H1 (cell line): ENCODE results near the gene NFASC. TPM values are rescaled to one million over a fixed set of nuclear protein-coding genes. Genes with fewer than 3 reads are reported as not detected.

Source experiments
- CTCF ChIA-PET: fragments of 300-600 bp; sonication (Branson Sonifier 250); formaldehyde crosslinking; loops from one replicate; lab custom pipeline; 2021; ENCODE audit not compliant: partially characterized antibody; lab: Charles Lee
- POLR2A ChIA-PET: fragments of 300-600 bp; sonication (Branson Sonifier 250); formaldehyde crosslinking; loops from one replicate; lab custom pipeline; 2021; ENCODE audit warnings: inconsistent platforms; ENCODE audit not compliant: partially characterized antibody; lab: Charles Lee
- DNase-seq, 2 experiments: peaks; one replicate each; pipeline versions ENCODE4 v3.0.0 to v3.0.0-alpha.2; 2010 to 2022; ENCODE audit warnings: low spot score in 2 of 2, low read depth in 1 of 2, mixed read lengths in 1 of 2
- FAIRE-seq: peaks from 2 replicates; lab custom pipeline; 2011; peaks lifted over from hg19 to GRCh38; lab: Jason Lieb, UNC
- H2AFZ ChIP-seq: 2 replicates; pipeline ENCODE4 v1.8.1; 2012; ENCODE audit warnings: low read length, inconsistent platforms
- H2AK5ac ChIP-seq: 2 replicates; pipeline ENCODE4 v1.6.1; 2013; ENCODE audit warnings: low read depth, low read length
- H2BK120ac ChIP-seq: replicated peaks from 2 replicates; pipeline ENCODE3; 2013; ENCODE audit warnings: low read depth, low read length, inconsistent platforms
- H2BK12ac ChIP-seq: 2 replicates; pipeline ENCODE4 v1.6.1; 2013; ENCODE audit warnings: low read depth, low read length
- H2BK15ac ChIP-seq: 2 replicates; pipeline ENCODE4 v1.6.1; 2013; ENCODE audit warnings: low read length
- H2BK20ac ChIP-seq: 2 replicates; pipeline ENCODE4 v1.6.1; 2013; ENCODE audit warnings: low read length
- H2BK5ac ChIP-seq: 2 replicates; pipeline ENCODE4 v1.6.1; 2013; ENCODE audit warnings: low read depth, low read length
- H3K14ac ChIP-seq: 2 replicates; pipeline ENCODE4 v1.6.1; 2013; ENCODE audit warnings: inconsistent platforms; ENCODE audit not compliant: insufficient read length
- H3K18ac ChIP-seq: 2 replicates; pipeline ENCODE4 v1.6.1; 2013; ENCODE audit warnings: low read length; ENCODE audit errors: extremely low read depth
- H3K23ac ChIP-seq: 2 replicates; pipeline ENCODE4 v1.6.1; 2013; ENCODE audit warnings: inconsistent platforms; ENCODE audit not compliant: insufficient read length
- H3K23me2 ChIP-seq: 2 replicates; pipeline ENCODE4 v1.6.1; 2013; ENCODE audit warnings: low read depth, low read length
- H3K27ac ChIP-seq: 2 replicates; pipeline ENCODE4 v1.6.1; 2011; ENCODE audit warnings: low read depth, low read length, inconsistent platforms
- H3K27me3 ChIP-seq, 4 experiments: replicated peaks in 1 of 4; 1 replicate in 1 of 4; 2 replicates in 3 of 4; pipeline versions ENCODE4 v1.6.1 to v1.8.1; 2011 to 2013; ENCODE audit warnings: low read length in 3 of 4, mild to moderate bottlenecking in 3 of 4, inconsistent platforms in 2 of 4, mixed read lengths in 2 of 4, moderate library complexity in 1 of 4; ENCODE audit not compliant: control insufficient read depth in 3 of 4, insufficient read depth in 3 of 4; ENCODE audit errors: extremely low read depth in 1 of 4
- H3K36me3 ChIP-seq, 4 experiments: 2 replicates each; pipeline versions ENCODE4 v1.6.1 to v1.8.1; 2011 to 2013; ENCODE audit warnings: mild to moderate bottlenecking in 4 of 4, low read length in 3 of 4, moderate library complexity in 2 of 4, control low read depth in 1 of 4, inconsistent platforms in 1 of 4; ENCODE audit not compliant: insufficient read depth in 4 of 4, control insufficient read depth in 2 of 4
- H3K4ac ChIP-seq: replicated peaks from 2 replicates; pipeline ENCODE3; 2013; ENCODE audit warnings: low read length, low read depth, mixed read lengths, inconsistent platforms; ENCODE audit not compliant: insufficient read length
- H3K4me1 ChIP-seq, 4 experiments: replicated peaks in 1 of 4; 1 replicate in 1 of 4; 2 replicates in 3 of 4; pipeline versions ENCODE4 v1.6.1 to v1.8.1; 2011 to 2013; ENCODE audit warnings: low read length in 3 of 4, inconsistent platforms in 2 of 4, mixed read lengths in 1 of 4; ENCODE audit not compliant: insufficient read depth in 4 of 4, control insufficient read depth in 3 of 4
- H3K4me2 ChIP-seq, 2 experiments: 2 replicates each; pipeline versions ENCODE4 v1.6.1 to v1.8.1; 2011 to 2013; ENCODE audit warnings: low read depth in 2 of 2, low read length in 2 of 2, control low read depth in 1 of 2, inconsistent platforms in 1 of 2, mild to moderate bottlenecking in 1 of 2; ENCODE audit not compliant: insufficient read depth in 1 of 2
- H3K4me3 ChIP-seq, 4 experiments: fragments of 200-600, 300-600 bp in 1 of 4; sonication (generic), shearing (Covaris generic), sonication (Bioruptor Twin) in 1 of 4; 2 replicates each; pipeline versions ENCODE4 v1.5.1 to v1.8.1; 2011 to 2016; ENCODE audit warnings: low read length in 4 of 4, low read depth in 3 of 4, control low read depth in 2 of 4, inconsistent platforms in 2 of 4, mild to moderate bottlenecking in 2 of 4, mixed read lengths in 1 of 4, moderate library complexity in 1 of 4; ENCODE audit not compliant: insufficient read depth in 2 of 4; ENCODE audit errors: extremely low read depth in 1 of 4
- H3K56ac ChIP-seq: replicated peaks from 2 replicates; pipeline ENCODE3; 2013; ENCODE audit warnings: low read depth, mild to moderate bottlenecking, mixed read lengths, low read length, inconsistent platforms; ENCODE audit not compliant: insufficient read length
- H3K79me1 ChIP-seq: 2 replicates; pipeline ENCODE4 v1.6.1; 2013; ENCODE audit warnings: low read depth, low read length, control low read depth
- H3K79me2 ChIP-seq, 2 experiments: 2 replicates each; pipeline versions ENCODE4 v1.6.1 to v1.8.1; 2012 to 2013; ENCODE audit warnings: low read length in 2 of 2, mild to moderate bottlenecking in 2 of 2, inconsistent platforms in 1 of 2; ENCODE audit not compliant: insufficient read depth in 2 of 2, control insufficient read depth in 1 of 2
- H3K9ac ChIP-seq, 4 experiments: replicated peaks in 1 of 4; 1 replicate in 1 of 4; 2 replicates in 3 of 4; pipeline versions ENCODE4 v1.6.1 to v1.8.1; 2011 to 2013; ENCODE audit warnings: low read depth in 3 of 4, low read length in 3 of 4, control low read depth in 2 of 4, mild to moderate bottlenecking in 2 of 4, moderate library complexity in 2 of 4, inconsistent platforms in 1 of 4; ENCODE audit errors: extremely low read depth in 1 of 4
- H3K9me3 ChIP-seq, 2 experiments: 2 replicates each; pipeline versions ENCODE4 v1.6.1 to v1.8.1; 2012 to 2013; ENCODE audit warnings: mild to moderate bottlenecking in 2 of 2, moderate library complexity in 2 of 2, control low read depth in 1 of 2, inconsistent platforms in 1 of 2, low read depth in 1 of 2, low read length in 1 of 2, mixed read lengths in 1 of 2; ENCODE audit not compliant: insufficient read depth in 2 of 2
- H4K20me1 ChIP-seq, 2 experiments: replicated peaks in 1 of 2; 2 replicates each; pipeline versions ENCODE3 to v1.8.1; 2011 to 2013; ENCODE audit warnings: inconsistent platforms in 2 of 2, low read length in 2 of 2, mild to moderate bottlenecking in 1 of 2; ENCODE audit not compliant: insufficient read depth in 2 of 2, control insufficient read depth in 1 of 2
- H4K5ac ChIP-seq: 2 replicates; pipeline ENCODE4 v1.6.1; 2013; ENCODE audit warnings: low read length, low read depth, mixed read lengths, inconsistent platforms; ENCODE audit not compliant: insufficient read length
- H4K8ac ChIP-seq: 2 replicates; pipeline ENCODE4 v1.8.0; 2013; ENCODE audit warnings: mild to moderate bottlenecking, moderate library complexity, low read length, inconsistent platforms; ENCODE audit not compliant: insufficient read depth; ENCODE audit errors: extremely low read depth
- H4K91ac ChIP-seq: replicated peaks from 2 replicates; pipeline ENCODE3; 2013; ENCODE audit warnings: low read length, mixed read lengths, inconsistent platforms; ENCODE audit not compliant: insufficient read length
- POLR2A ChIP-seq, 2 experiments: IDR thresholded peaks; 1 replicate in 1 of 2; 2 replicates in 1 of 2; pipeline ENCODE4 v1.6.1; 2011; ENCODE audit warnings: low read depth in 2 of 2, low read length in 2 of 2, mild to moderate bottlenecking in 2 of 2; ENCODE audit errors: control extremely low read depth in 1 of 2
- SIN3A ChIP-seq, 2 experiments: IDR thresholded peaks in 1 of 2; conservative IDR thresholded peaks in 1 of 2; 2 replicates each; pipeline ENCODE4 v1.6.1; 2011 to 2012; ENCODE audit warnings: low read length in 2 of 2, improper control_type of control experiment in 1 of 2, low read depth in 1 of 2, mild to moderate bottlenecking in 1 of 2
- TCF12 ChIP-seq: IDR thresholded peaks from 2 replicates; pipeline ENCODE4 v1.6.1; 2011; ENCODE audit warnings: low read depth, mild to moderate bottlenecking, low read length
- WGBS, 2 experiments: shearing (Covaris generic) in 1 of 2; methylation state at CpG; one replicate each; pipeline versions ENCODE4 v1.1.6 to v1.1.7; 2013 to 2015; ENCODE audit warnings: low lambda C conversion rate in 2 of 2, mixed read lengths in 2 of 2, inconsistent platforms in 1 of 2, low coverage in 1 of 2, missing lambda C conversion rate in 1 of 2; ENCODE audit not compliant: insufficient replicate concordance in 2 of 2, insufficient coverage in 1 of 2, insufficient read length in 1 of 2; ENCODE audit errors: extremely low coverage in 1 of 2, missing lambda C conversion rate in 1 of 2; 5-methylcytosine and 5-hydroxymethylcytosine counted together
- polyA plus RNA-seq, 7 experiments: library from polyadenylated mRNA; depleted of rRNA in 3 of 7; stranded (reverse) in 5 of 7; unstranded in 2 of 7; fragments of >200 nt in 5 of 7; fragments of 200-250 nt in 2 of 7; gene quantifications; 1 replicate in 5 of 7; 2 replicates in 1 of 7; 4 replicates in 1 of 7; pipeline versions ENCODE4 v1.2.1 to v1.2.3, GENCODE V29; 2011 to 2013; ENCODE audit warnings: missing spikeins in 2 of 7, mixed read lengths in 2 of 7
- total RNA-seq: library from RNA; stranded (reverse); fragmentation: NEBNext Ultra II Directional; extraction: Animal tissue kit (Norgen Biotek cat#: 25700); gene quantifications from 2 replicates; pipeline ENCODE4 v1.2.1, GENCODE V29; 2021
- TF ChIP-seq, protein P1 (sequence below): IDR thresholded peaks from 2 replicates; pipeline ENCODE4 v1.6.1; 2012; ENCODE audit warnings: inconsistent platforms

Gene NFASC
- total and polyA plus RNA-seq, 2 of the 8 experiments (the other 6 are each of a cell fraction or from before 2014, with no cell fraction given): 5.0 to 15.2 TPM

DNA sequence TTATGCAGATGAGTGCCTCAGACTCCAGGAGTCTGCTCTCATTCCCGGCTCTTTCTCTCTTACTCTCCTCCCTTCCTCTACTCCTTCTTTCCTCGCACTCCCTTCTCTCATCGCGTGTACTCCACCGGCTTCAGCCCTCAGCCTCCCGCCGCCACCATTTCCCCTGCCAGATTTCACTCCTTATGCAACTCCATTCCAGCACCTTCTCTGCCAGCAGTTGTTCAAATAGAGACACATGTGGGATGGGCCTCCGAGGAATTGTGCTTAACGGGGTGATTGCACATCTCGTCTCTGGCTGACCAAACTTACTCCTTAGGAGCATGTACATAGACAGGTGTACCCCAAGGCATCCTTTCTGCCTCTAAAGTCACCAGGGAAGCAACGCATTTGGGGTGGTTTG lies 174.5 kb downstream of the NFASC start:
- H3K9ac ChIP-seq: no peak overlapping the region
- H3K27ac ChIP-seq: no peak overlapping the region
- ChIA-PET CTCF (interaction anchor here (0.9 to 2.2 kb wide), 3 partner anchors 9 to 56 kb away, joined by 5 to 12 read pairs (median 9); no protein-coding TSS in a partner anchor), POLR2A (interaction anchor here (1.2 to 1.3 kb wide), 2 partner anchors 14 to 23 kb away, joined by 3 read pairs; no protein-coding TSS in a partner anchor)
- no peak overlapping the region for H2AK5ac ChIP-seq
- no peak overlapping the region for H4K91ac ChIP-seq
- H2BK20ac ChIP-seq: no peak overlapping the region
- H3K79me1 ChIP-seq: no peaks in the 10 kb centered on the region
- no peaks in the 10 kb centered on the region for H3K36me3 ChIP-seq
- no peaks in the 10 kb centered on the region for H3K9me3 ChIP-seq
- no peak overlapping the region for H3K18ac ChIP-seq
- peaks cover 13 to 27% (median 16%) of the 10 kb centered on the region in 4 experiments for H3K4me1 ChIP-seq
- peaks cover 3% of the 10 kb centered on the region; the same call in 1 of the 2 replicates for H3K23me2 ChIP-seq
- H3K4me2 ChIP-seq: peak overlapping the region in 1 of 2 experiments; percentile 13; a peak in 1 of 4 replicates
- H2BK15ac ChIP-seq: no peak overlapping the region
- peaks cover under 1 to 1% of the 10 kb centered on the region in 2 experiments for H4K20me1 ChIP-seq
- FAIRE-seq (no peak), DNase-seq (no peak)
- H3K79me2 ChIP-seq: no peaks in the 10 kb centered on the region
- H2AFZ ChIP-seq: no peak overlapping the region
- H3K14ac ChIP-seq: no peak overlapping the region
- no peak overlapping the region for H2BK5ac ChIP-seq
- H3K4ac ChIP-seq: no peak overlapping the region
- H4K8ac ChIP-seq: no peak overlapping the region
- H2BK12ac ChIP-seq: no peak overlapping the region
- H3K27me3 ChIP-seq: peaks cover 0 to 32% (median 18%) of the 10 kb centered on the region in 4 experiments; a peak in 5 of 7 replicates
- TF ChIP-seq TCF12: no peak
- no peak for TF ChIP-seq SIN3A (conservative IDR thresholded peaks at IDR 0.05 in 1 of 2, IDR thresholded peaks at IDR 0.05 in 1 of 2; ENCODE audit: low read depth in 1 of 2, low read length in 2 of 2)
- no peak for TF ChIP-seq POLR2A (IDR thresholded peaks at IDR 0.05; ENCODE audit: control extremely low read depth in 1 of 2, low read depth in 2 of 2, low read length in 2 of 2)
- TF ChIP-seq, protein P1, sequence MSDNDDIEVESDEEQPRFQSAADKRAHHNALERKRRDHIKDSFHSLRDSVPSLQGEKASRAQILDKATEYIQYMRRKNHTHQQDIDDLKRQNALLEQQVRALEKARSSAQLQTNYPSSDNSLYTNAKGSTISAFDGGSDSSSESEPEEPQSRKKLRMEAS: 0 out of 2 replicates have a peak, but pooled peaks have one; percentile 5
- no peak overlapping the region for H3K56ac ChIP-seq
- no peak overlapping the region for H4K5ac ChIP-seq
- no peak overlapping the region for H2BK120ac ChIP-seq
- 74 to 100% methylated on average over 2 to 11 of the region's 11 CpGs for WGBS, 2 experiments
- no peak overlapping the region for H3K4me3 ChIP-seq
- H3K23ac ChIP-seq: no peak overlapping the region
